Ectodermal cell (in vitro differentiated cells): ENCODE results near the gene TMEFF1.

ENCODE experiments used
- H3K27ac ChIP-seq: 2 replicates; pipeline ENCODE4 v1.7.0; 2013; ENCODE audit warnings: mild to moderate bottlenecking, low read depth, low read length; ENCODE audit not compliant: insufficient read depth, poor library complexity, severe bottlenecking
- H3K27me3 ChIP-seq: 2 replicates; pipeline ENCODE4 v1.7.0; 2013; ENCODE audit warnings: mild to moderate bottlenecking, low read length; ENCODE audit not compliant: insufficient read depth, control insufficient read depth, poor library complexity, severe bottlenecking
- H3K36me3 ChIP-seq: one replicate; pipeline ENCODE4 v1.7.0; 2013; ENCODE audit warnings: low read length; ENCODE audit not compliant: control insufficient read depth, insufficient read depth
- H3K4me1 ChIP-seq: one replicate; pipeline ENCODE4 v1.7.0; 2013; ENCODE audit warnings: low read length; ENCODE audit not compliant: control insufficient read depth, insufficient read depth
- H3K4me3 ChIP-seq: 2 replicates; pipeline ENCODE4 v1.7.0; 2013; ENCODE audit warnings: low read depth, low read length, control low read depth; ENCODE audit not compliant: insufficient read depth
- H3K9me3 ChIP-seq: 2 replicates; pipeline ENCODE4 v1.7.0; 2013; ENCODE audit warnings: mild to moderate bottlenecking, low read length, moderate library complexity; ENCODE audit not compliant: control insufficient read depth
- WGBS, 2 experiments: methylation state at CpG; one replicate each; pipeline ENCODE4 v1.1.7; 2013; ENCODE audit warnings: missing lambda C conversion rate in 2 of 2; 5-methylcytosine and 5-hydroxymethylcytosine counted together

Gene TMEFF1

GRCh38 chr9:100447041-100447440, 25.9 kb upstream of the TMEFF1 start:
- Histone ChIP-seq H3K36me3 (peaks cover 21% of the 10 kb centered on the region), H3K27ac (no peak overlapping the region)

GRCh38 chr9:100448266-100448665, 24.7 kb upstream of the TMEFF1 start:
- no peak overlapping the region for H3K4me3 ChIP-seq
- no peaks in the 10 kb centered on the region for H3K4me1 ChIP-seq
- 85 to 100% methylated on average over 2 of the region's 2 CpGs for WGBS, 2 experiments
- H3K36me3 ChIP-seq = peaks cover 33% of the 10 kb centered on the region
- H3K27ac ChIP-seq = no peak overlapping the region
- no peaks in the 10 kb centered on the region for H3K27me3 ChIP-seq
- H3K9me3 ChIP-seq = no peaks in the 10 kb centered on the region

More at GRCh38 chr9:100447041-100447440, 25.9 kb upstream of the TMEFF1 start:
- Histone ChIP-seq H3K27me3 (no peaks in the 10 kb centered on the region), H3K9me3 (no peaks in the 10 kb centered on the region), H3K4me1 (no peaks in the 10 kb centered on the region), H3K4me3 (no peak overlapping the region)

GRCh38 chr9:100449420-100449819, 23.5 kb upstream of the TMEFF1 start:
- Histone ChIP-seq H3K4me3 (no peak overlapping the region), H3K36me3 (peaks cover 35% of the 10 kb centered on the region), H3K9me3 (no peaks in the 10 kb centered on the region), H3K27me3 (no peaks in the 10 kb centered on the region), H3K4me1 (no peaks in the 10 kb centered on the region), H3K27ac (no peak overlapping the region)
- WGBS, 2 experiments = 96% methylated on average over 2 of the region's 2 CpGs

- H3K36me3 ChIP-seq = peaks cover 33% of the 10 kb centered on the region
Measured at GRCh38 chr9:100452894-100453293, 20.1 kb upstream of the TMEFF1 start.

GRCh38 chr9:100455470-100455869, 17.5 kb upstream of the TMEFF1 start:
- Histone ChIP-seq H3K4me1 (no peaks in the 10 kb centered on the region), H3K36me3 (peaks cover 29% of the 10 kb centered on the region), H3K27ac (no peak overlapping the region)

More at GRCh38 chr9:100452894-100453293, 20.1 kb upstream of the TMEFF1 start:
- H3K27ac ChIP-seq = no peak overlapping the region
- H3K9me3 ChIP-seq = no peaks in the 10 kb centered on the region
- no peak overlapping the region for H3K4me3 ChIP-seq
- H3K4me1 ChIP-seq = no peaks in the 10 kb centered on the region
- 97 to 99% methylated on average over 2 of the region's 2 CpGs for WGBS, 2 experiments
- no peaks in the 10 kb centered on the region for H3K27me3 ChIP-seq

GRCh38 chr9:100457517-100457916, 15.4 kb upstream of the TMEFF1 start:
- no peaks in the 10 kb centered on the region for H3K27me3 ChIP-seq
- no peak overlapping the region for H3K27ac ChIP-seq
- peaks cover 10% of the 10 kb centered on the region for H3K36me3 ChIP-seq
- WGBS, 2 experiments = 95% methylated on average over 1 of the region's 1 CpG; no CpG with 5 or more reads in 1 of the 2 experiments
- no peaks in the 10 kb centered on the region for H3K9me3 ChIP-seq
- H3K4me1 ChIP-seq = no peaks in the 10 kb centered on the region
- no peak overlapping the region for H3K4me3 ChIP-seq

More at GRCh38 chr9:100455470-100455869, 17.5 kb upstream of the TMEFF1 start:
- Histone ChIP-seq H3K9me3 (no peaks in the 10 kb centered on the region), H3K27me3 (no peaks in the 10 kb centered on the region), H3K4me3 (no peak overlapping the region)

GRCh38 chr9:100459963-100460362, 13.0 kb upstream of the TMEFF1 start:
- Histone ChIP-seq H3K4me1 (no peaks in the 10 kb centered on the region), H3K27me3 (no peaks in the 10 kb centered on the region), H3K36me3 (no peaks in the 10 kb centered on the region), H3K27ac (no peak overlapping the region), H3K4me3 (no peak overlapping the region), H3K9me3 (no peaks in the 10 kb centered on the region)
- 91 to 92% methylated on average over 2 of the region's 2 CpGs for WGBS, 2 experiments

GRCh38 chr9:100465274-100465673, 7.7 kb upstream of the TMEFF1 start:
- H3K36me3 ChIP-seq = no peaks in the 10 kb centered on the region
- no peak overlapping the region for H3K27ac ChIP-seq
- H3K27me3 ChIP-seq = no peaks in the 10 kb centered on the region
- no peaks in the 10 kb centered on the region for H3K4me1 ChIP-seq
- WGBS, 2 experiments = 100% methylated on average over 2 of the region's 2 CpGs
- no peak overlapping the region for H3K4me3 ChIP-seq
- H3K9me3 ChIP-seq = no peaks in the 10 kb centered on the region

GRCh38 chr9:100465761-100466160, 7.2 kb upstream of the TMEFF1 start:
- H3K9me3 ChIP-seq = no peaks in the 10 kb centered on the region
- no peaks in the 10 kb centered on the region for H3K4me1 ChIP-seq
- no peaks in the 10 kb centered on the region for H3K27me3 ChIP-seq
- WGBS, 2 experiments = 85 to 100% methylated on average over 1 of the region's 1 CpG
- no peaks in the 10 kb centered on the region for H3K36me3 ChIP-seq
- no peak overlapping the region for H3K27ac ChIP-seq
- no peak overlapping the region for H3K4me3 ChIP-seq

- Histone ChIP-seq H3K9me3 (no peaks in the 10 kb centered on the region), H3K27ac (no peak overlapping the region), H3K36me3 (no peaks in the 10 kb centered on the region), H3K4me1 (no peaks in the 10 kb centered on the region), H3K27me3 (no peaks in the 10 kb centered on the region), H3K4me3 (no peak overlapping the region)
- WGBS, 2 experiments = 88 to 95% methylated on average over 2 of the region's 2 CpGs
Measured at GRCh38 chr9:100466171-100466828, 6.6 kb upstream of the TMEFF1 start.
